GM12874 (cell line): ENCODE data around the gene SGCB.

Experiments
- TF ChIP-seq, protein P1 (sequence below): IDR thresholded peaks from 2 replicates; pipeline ENCODE4 v1.5.1; 2011; ENCODE audit warnings: low read depth, mild to moderate bottlenecking, control low read depth, low read length, moderate library complexity; ENCODE audit not compliant: insufficient read depth

The SGCB gene, protein sequence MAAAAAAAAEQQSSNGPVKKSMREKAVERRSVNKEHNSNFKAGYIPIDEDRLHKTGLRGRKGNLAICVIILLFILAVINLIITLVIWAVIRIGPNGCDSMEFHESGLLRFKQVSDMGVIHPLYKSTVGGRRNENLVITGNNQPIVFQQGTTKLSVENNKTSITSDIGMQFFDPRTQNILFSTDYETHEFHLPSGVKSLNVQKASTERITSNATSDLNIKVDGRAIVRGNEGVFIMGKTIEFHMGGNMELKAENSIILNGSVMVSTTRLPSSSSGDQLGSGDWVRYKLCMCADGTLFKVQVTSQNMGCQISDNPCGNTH

DNA sequence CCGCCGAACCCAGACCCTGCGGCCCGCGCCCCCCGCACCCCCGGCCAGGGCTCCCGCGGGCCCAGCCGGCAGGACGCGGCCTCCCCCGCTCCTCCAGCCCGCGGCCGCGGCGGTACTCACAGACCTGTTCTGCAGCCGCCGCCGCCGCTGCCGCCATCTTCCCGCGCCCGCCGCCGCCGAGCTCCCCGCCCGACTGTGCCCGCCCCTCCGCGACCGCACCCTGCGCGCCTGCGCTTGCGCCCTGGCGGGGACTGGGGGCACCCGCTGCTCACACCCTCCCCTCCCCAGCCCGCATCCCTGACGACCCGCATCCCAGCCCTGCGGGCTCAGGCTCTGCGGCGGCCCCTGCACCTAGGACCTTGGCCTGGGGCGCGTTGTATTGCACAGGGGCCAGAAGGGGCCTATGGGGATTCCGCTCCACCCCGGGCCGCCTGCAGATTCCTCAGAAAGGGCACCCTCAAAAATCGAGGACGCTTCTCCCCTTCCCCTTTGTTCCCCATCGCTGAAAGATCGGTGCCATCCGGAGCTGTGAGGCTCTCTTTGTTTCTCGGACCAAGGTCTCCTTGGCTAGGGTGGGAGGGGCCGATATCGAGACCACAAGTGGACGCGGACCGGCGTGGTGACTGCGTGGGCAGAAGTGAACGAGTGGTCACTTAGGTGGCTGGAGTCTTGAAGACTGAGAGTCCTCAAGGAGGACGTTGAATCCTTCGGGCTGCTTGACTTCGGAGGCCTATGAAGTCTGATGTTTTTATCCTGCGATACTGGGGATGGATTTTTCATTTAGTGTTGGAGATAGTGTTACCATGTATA lies at the start of gene SGCB:
Gene SGCB, minus strand, starts transcription at position 197 of the 810 bp plus-strand sequence. Its CDS starts 40 bp downstream, at position 157.
- TF ChIP-seq, protein P1, sequence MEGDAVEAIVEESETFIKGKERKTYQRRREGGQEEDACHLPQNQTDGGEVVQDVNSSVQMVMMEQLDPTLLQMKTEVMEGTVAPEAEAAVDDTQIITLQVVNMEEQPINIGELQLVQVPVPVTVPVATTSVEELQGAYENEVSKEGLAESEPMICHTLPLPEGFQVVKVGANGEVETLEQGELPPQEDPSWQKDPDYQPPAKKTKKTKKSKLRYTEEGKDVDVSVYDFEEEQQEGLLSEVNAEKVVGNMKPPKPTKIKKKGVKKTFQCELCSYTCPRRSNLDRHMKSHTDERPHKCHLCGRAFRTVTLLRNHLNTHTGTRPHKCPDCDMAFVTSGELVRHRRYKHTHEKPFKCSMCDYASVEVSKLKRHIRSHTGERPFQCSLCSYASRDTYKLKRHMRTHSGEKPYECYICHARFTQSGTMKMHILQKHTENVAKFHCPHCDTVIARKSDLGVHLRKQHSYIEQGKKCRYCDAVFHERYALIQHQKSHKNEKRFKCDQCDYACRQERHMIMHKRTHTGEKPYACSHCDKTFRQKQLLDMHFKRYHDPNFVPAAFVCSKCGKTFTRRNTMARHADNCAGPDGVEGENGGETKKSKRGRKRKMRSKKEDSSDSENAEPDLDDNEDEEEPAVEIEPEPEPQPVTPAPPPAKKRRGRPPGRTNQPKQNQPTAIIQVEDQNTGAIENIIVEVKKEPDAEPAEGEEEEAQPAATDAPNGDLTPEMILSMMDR: no peak

DNA sequence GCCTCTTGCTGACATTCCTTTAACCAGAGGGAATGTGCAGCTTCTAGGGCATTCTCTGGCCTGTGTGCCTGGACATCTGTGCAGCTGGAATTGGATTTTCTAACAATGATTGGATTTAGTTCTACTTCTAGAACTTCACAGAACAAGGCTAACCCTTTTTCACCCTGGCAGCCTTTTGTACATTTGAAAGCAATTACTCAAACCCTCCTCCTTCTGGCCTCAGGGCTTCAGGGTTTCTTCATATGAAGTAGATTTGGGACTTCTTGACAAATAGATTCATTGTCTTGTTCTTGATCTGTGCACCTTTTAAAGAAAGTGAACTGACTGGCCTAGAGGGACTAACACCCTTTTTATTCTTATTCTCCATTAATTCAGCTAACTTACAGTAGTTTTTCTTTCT lies 43.1 kb upstream of the SGCB start:
- TF ChIP-seq, protein P1: no peak

DNA sequence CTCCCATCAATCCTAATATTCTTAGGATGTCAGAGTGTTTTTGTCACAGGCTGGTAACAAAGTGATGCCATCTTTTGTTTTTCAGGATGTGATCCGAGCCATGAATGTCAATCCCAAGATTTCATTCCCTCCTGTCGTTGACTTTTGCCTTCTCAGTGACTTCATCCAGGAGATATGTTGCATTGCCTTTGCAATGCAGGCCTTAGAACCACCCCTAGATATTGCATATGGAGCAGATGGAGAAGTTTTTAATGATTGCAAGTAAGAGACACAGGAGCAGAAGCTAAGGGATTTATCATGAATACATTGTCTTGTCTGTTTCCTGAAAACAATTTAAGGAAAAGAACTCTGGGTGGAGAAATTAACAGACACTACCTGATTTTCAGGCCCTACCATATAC lies 41.6 kb upstream of the SGCB start:
- TF ChIP-seq, protein P1: no peak

DNA sequence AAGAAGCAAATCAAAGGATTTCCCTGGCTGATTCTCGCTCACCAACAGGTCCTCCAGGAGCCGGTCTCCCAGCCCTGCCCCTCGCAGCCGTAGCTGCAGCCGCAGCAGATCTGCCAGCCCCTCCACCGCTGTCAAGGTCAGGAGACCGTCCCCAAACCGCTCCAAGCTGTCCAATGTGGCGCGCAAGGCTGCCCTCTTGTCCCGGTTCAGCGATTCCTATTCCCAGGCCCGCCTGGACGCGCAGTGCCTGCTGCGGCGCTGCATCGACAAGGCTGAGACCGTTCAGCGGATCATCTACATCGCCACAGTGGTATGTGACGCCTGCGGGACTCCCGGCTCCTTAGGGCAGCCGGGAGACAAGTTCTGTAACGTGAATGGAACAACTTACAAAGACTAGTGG lies 38.6 kb upstream of the SGCB start:
- TF ChIP-seq, protein P1: no peak

DNA sequence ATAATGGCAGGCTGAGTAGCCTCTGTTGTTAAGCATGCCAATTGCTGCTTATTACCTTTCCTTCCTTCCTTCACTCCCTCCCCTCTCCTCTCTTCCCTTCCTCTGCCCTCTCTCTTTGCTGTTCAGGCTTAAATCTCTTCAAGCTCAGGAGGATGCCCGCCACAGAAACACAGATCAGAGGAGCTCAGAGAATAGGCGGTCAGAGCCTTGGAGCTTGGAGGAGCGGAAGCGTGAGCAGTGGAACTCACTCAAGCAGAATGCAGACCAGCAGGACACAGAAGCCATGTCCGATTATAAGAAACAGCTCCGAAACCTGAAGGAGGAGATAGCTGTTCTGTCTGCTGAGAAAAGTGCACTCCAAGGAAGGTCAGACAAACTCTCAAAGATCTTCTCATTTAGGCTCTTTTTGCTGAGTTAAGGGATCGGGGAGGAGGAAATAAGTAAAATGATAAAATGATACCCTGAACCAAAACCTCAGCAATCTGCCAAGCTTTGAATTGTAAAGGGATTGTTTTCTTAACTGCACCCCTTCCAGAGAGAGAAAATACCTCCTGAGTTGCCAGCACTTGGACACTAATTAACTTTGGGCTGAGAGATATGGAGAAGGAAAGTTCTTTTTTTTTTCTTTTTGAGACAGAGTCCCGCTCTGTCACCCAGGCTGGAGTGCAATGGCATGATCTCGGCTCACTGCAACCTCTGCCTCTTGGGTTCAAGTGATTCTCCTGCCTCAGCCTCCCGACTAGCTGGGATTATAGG lies 33.9 kb upstream of the SGCB start:
- TF ChIP-seq, protein P1: no peak

DNA sequence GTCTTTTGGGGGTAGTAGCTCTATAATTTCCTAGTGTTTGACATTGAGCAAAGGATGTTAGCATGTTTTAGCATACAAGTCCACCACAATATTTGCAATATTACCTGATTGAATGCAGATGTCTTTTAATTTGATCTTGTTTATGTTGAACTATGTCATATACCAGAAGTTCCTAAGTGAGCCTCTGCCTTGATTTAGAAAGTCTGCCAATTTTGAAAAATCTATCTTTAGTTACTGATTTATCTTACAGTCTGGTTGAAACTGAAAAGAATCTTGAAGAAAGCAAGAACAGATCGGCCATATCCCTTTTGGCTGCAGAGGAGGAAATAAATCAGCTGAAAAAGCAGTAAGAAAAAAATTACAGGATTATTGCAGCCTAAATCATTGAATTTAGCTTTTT lies 31.5 kb upstream of the SGCB start:
- TF ChIP-seq, protein P1: no peak

DNA sequence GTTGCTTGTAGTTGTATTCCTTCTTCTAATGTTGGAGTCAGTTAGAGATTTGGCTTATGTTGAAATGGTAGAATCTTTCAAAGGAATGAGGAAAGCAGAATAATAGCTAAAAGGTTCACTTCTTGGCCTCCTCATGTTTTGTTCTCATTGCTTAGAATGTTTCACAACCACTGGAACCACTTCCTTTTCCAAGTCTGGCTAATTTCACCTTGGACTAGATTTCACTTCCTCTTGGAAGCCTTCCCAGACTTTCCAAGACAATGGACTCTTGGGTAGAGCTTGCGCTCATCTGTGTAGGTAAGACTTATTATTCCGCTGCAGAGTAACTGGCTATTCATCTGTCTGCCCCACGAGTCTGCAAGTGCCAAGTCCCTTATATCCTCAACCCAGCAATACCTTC lies 21.3 kb upstream of the SGCB start:
- TF ChIP-seq, protein P1: no peak
